Thyroid gland (tissue), 4 donors: ENCODE measurements around the gene HCST.

ENCODE experiments used
- POLR2A ChIP-seq, 2 donors: fragments of 450-650 bp; IDR thresholded peaks; one replicate each; pipeline ENCODE4 v1.6.1; 2017; ENCODE audit warnings: antibody characterized with exemption in 2 of 2, mild to moderate bottlenecking in 2 of 2, moderate library complexity in 1 of 2
- TF ChIP-seq, protein P1 (sequence below), 6 experiments: fragments of 200-600 bp in 3 of 6; fragments of 450-650 bp in 3 of 6; sonication (generic) in 3 of 6; IDR thresholded peaks; one replicate each; pipeline ENCODE4 v1.5.1; 2016 to 2019; ENCODE audit warnings: antibody characterized with exemption in 6 of 6, mild to moderate bottlenecking in 2 of 6, inconsistent platforms in 1 of 6, moderate library complexity in 1 of 6

DNA sequence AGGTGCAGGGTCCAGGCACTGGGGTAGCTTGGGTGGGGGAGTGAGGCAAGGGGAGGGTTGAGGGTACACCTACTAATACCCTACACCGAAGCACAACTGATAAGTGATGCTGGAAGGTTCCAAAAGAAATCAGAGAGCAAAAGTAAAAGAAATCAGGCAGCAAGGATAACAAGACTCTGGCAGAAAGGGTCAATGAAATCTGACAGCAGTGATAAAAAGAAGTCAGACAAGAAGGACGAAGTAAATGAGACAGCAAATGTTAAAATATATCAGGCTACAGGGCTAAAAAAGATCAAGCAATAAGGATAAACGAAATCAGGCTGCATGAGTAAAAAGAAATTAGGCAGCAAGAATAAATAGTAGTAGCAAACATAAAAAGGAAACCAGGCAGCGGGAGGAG, 38.5 kb downstream of the HCST start:
- TF ChIP-seq, protein P1, sequence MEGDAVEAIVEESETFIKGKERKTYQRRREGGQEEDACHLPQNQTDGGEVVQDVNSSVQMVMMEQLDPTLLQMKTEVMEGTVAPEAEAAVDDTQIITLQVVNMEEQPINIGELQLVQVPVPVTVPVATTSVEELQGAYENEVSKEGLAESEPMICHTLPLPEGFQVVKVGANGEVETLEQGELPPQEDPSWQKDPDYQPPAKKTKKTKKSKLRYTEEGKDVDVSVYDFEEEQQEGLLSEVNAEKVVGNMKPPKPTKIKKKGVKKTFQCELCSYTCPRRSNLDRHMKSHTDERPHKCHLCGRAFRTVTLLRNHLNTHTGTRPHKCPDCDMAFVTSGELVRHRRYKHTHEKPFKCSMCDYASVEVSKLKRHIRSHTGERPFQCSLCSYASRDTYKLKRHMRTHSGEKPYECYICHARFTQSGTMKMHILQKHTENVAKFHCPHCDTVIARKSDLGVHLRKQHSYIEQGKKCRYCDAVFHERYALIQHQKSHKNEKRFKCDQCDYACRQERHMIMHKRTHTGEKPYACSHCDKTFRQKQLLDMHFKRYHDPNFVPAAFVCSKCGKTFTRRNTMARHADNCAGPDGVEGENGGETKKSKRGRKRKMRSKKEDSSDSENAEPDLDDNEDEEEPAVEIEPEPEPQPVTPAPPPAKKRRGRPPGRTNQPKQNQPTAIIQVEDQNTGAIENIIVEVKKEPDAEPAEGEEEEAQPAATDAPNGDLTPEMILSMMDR (IDR thresholded peaks at IDR 0.05): no peak
- no peak for TF ChIP-seq POLR2A (IDR thresholded peaks at IDR 0.05)
